ENCODE results near the gene PPA2. TPM values are rescaled to one million over a fixed set of nuclear protein-coding genes. Genes with fewer than 3 reads are reported as not detected.

Gene PPA2
- total RNA-seq, 1 experiment from 2014 or later = 104 TPM

- DNase-seq (ENCODE audit: low spot score) = no peak
Measured at GRCh38 chr4:105327222-105327621, 146.6 kb downstream of the PPA2 start.

Small RNA genes lying within 50 kb of the gene (small RNA-seq; reads per million reads assigned to genes)
- not detected for gene RNU6-553P

Other genes with a start within 250 kb of the PPA2 start
- gene ARHGEF38, start 78.6 kb upstream of the PPA2 start, total RNA-seq (2014; rRNA removed; shearing (Covaris generic)) = 3.6 and 5.0 TPM in 2 replicates
- 8.2 and 11.8 TPM in 2 replicates for gene INTS12, start 234.6 kb upstream of the PPA2 start, total RNA-seq (2014; rRNA removed; shearing (Covaris generic))
- gene GSTCD, start 234.7 kb upstream of the PPA2 start, total RNA-seq (2014; rRNA removed; shearing (Covaris generic)) = 12.0 and 25.4 TPM in 2 replicates